ENCODE results near the gene LMNB1.
"Not testable (repeated sequence)": the region's sequence is repeated elsewhere in the genome, so short reads cannot be mapped to it uniquely, and the experiment has no call there.

LMNB1 gene

DNA sequence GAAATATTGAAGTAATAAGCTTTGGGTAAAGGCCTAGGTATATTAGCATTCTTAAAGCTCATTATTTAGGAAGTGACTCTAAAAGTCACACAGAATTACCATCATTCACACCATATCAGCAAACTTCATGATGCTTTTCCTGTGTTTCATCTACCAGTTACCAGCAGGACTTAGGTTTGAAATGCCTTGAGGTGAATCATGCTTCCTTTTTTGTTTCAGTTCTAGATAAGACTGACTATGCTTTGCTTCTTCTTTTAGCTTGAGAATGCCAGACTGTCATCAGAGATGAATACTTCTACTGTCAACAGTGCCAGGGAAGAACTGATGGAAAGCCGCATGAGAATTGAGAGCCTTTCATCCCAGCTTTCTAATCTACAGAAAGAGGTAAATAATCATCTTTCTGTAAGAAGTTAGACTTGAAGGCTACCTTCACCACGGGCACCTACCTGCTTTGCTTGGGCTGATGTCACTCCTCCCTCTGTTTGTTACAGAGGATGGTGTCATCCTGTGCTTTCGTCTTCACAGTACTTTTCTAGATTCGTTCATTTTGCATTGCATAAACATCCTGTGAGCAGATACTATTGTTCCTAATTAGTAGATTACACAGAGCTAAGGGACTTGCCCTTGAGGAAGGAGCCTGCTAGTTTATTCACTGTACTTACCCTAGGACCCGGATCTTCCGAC lies 34.7 kb downstream of the LMNB1 start:
- DNase-seq (ENCODE audit: low read depth): peak; percentile 91
- H3K4me3 ChIP-seq (replicated peaks; ENCODE audit: low read depth, low read length): peak overlapping the region; percentile 44
- TF ChIP-seq, protein P1, sequence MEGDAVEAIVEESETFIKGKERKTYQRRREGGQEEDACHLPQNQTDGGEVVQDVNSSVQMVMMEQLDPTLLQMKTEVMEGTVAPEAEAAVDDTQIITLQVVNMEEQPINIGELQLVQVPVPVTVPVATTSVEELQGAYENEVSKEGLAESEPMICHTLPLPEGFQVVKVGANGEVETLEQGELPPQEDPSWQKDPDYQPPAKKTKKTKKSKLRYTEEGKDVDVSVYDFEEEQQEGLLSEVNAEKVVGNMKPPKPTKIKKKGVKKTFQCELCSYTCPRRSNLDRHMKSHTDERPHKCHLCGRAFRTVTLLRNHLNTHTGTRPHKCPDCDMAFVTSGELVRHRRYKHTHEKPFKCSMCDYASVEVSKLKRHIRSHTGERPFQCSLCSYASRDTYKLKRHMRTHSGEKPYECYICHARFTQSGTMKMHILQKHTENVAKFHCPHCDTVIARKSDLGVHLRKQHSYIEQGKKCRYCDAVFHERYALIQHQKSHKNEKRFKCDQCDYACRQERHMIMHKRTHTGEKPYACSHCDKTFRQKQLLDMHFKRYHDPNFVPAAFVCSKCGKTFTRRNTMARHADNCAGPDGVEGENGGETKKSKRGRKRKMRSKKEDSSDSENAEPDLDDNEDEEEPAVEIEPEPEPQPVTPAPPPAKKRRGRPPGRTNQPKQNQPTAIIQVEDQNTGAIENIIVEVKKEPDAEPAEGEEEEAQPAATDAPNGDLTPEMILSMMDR (IDR thresholded peaks at IDR 0.05; ENCODE audit: low read length, missing control alignments): no peak

DNA sequence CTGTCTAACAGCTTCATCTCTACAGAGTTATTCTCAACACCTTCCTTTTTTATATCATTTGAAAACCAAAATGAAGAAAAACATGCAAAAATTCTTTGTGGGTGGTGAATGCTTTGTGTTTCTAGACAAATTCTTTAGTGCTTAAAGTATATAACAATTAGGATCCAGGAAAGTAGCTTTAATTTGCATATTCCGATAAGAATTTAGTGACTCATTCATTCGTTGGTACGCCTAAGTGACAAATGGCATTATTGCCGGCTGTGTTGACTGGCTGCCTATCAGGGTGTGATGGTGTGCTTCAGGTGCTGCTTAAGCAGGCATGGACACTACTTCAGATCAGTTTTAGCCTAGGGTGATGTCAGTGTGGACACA lies 35.2 kb downstream of the LMNB1 start:
- H3K4me3 ChIP-seq (replicated peaks; ENCODE audit: low read depth, low read length): peak overlapping the region; percentile 44
- TF ChIP-seq, protein P1 (IDR thresholded peaks at IDR 0.05; ENCODE audit: low read length, missing control alignments): no peak
- peak; percentile 22 for DNase-seq (ENCODE audit: low read depth)

DNA sequence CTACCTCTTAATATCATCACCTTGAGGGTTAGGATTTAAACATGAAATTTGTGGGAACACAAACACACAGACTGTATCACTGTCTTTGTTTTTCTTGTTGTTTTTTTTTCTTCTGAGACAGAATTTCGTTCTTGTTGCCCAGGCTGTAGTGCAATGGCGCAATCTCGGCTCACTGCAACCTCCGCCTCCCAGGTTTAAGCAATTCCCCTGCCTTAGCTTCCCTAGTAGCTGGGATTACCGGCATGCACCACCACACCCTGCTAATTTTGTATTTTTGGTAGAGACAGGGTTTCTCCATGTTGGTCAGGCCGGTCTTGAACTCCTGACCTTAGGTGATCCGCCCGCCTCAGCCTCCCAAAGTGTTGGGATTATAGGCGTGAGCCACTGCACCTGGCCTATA lies 36.9 kb downstream of the LMNB1 start:
- not testable (repeated sequence) for DNase-seq (ENCODE audit: low read depth); H3K4me3 ChIP-seq (replicated peaks; ENCODE audit: low read depth, low read length)

DNA sequence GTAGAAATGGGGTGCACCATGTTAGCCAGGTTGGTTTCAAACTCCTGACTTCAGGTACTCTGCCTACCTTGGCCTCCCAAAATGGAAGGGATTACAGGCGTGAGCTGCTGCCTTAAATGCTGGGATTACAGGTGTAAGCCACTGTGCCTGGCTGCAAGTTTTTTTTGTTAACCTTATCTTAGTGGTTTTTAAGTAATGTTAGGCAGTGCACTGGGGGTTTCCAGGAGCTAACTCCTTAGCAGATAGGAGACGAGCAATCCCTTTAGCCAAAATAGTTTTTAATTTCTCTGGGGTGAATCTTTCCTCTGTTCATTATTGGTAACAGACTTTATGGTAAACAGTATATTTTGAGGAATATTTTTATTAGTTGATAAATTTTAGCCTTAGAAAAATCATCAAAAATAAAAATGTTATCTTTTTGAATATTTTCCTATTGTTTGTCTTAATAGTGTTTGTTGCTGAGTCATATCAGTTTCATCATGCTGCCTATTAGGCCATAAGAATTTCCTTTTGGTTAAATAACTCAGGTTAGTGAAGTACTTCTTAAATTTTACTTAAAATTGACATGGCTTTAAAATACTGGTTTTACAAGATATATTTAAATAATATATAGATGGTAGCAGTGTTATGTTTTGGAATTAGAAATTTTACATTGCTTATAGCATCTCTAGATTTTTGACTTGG lies 37.9 kb downstream of the LMNB1 start:
- TF ChIP-seq, protein P1 (IDR thresholded peaks at IDR 0.05; ENCODE audit: low read length, missing control alignments): no peak
- H3K4me3 ChIP-seq (replicated peaks; ENCODE audit: low read depth, low read length): no peak overlapping the region
- DNase-seq (ENCODE audit: low read depth): peak; percentile 71

DNA sequence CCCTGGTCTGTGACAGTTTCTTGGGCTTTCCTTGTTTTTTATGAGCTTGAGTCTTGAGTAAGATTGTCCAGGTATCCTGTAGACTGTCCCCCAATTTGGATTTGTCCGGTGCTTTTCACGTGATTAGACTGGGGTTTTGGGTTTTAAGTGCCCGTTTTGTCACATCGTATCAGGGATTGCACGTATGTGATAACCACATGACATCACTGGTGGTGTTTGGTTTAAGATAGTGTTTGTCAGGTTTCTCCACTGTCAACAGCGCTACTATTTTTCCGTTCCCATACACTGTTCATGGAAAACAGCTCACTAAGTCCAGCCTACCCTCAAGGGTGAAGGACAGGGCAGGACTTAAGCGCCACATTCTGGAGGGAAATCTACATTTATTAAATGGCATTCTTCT lies 39.7 kb downstream of the LMNB1 start:
- TF ChIP-seq, protein P1 (IDR thresholded peaks at IDR 0.05; ENCODE audit: low read length, missing control alignments): no peak
- DNase-seq (ENCODE audit: low read depth): no peak
- H3K4me3 ChIP-seq (replicated peaks; ENCODE audit: low read depth, low read length): no peak overlapping the region

DNA sequence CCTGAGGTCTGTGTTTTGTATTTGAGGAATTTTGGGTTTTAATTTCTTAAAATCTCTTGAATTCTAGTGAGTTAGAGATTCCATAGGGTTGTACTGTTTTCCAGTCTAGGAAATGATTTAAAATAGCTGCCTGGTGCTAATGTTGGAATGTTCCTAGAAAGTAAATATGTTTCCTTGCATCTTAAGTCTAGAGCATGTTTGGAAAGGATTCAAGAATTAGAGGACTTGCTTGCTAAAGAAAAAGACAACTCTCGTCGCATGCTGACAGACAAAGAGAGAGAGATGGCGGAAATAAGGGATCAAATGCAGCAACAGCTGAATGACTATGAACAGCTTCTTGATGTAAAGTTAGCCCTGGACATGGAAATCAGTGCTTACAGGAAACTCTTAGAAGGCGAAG lies 41.8 kb downstream of the LMNB1 start:
- TF ChIP-seq, protein P1 (IDR thresholded peaks at IDR 0.05; ENCODE audit: low read length, missing control alignments): no peak
- no peak for DNase-seq (ENCODE audit: low read depth)
- no peak overlapping the region for H3K4me3 ChIP-seq (replicated peaks; ENCODE audit: low read depth, low read length)

DNA sequence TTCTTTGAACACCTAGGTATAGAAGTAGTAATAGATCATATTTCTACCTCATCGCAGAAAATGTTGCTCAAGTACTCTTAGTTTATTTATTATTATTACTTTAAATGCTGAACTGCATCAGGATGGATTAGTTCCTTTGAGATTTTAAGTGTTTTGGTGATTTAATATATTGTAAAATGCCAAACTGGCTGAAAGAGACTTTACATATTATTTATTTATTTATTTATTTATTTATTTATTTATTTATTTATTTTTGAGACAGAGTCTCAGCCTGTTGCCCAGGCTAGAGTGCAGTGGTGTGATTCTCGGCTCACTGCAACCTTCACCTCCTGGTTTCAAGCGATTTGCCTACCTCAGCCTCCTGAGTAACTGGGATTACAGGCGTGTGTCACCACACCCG lies 42.3 kb downstream of the LMNB1 start:
- no peak for DNase-seq (ENCODE audit: low read depth)
- H3K4me3 ChIP-seq (replicated peaks; ENCODE audit: low read depth, low read length): no peak overlapping the region
- TF ChIP-seq, protein P1 (IDR thresholded peaks at IDR 0.05; ENCODE audit: low read length, missing control alignments): no peak

Measured in fibroblast of pulmonary artery (primary cell).